ENCODE measurements around the gene RNASEH2B.

Gene RNASEH2B

DNA sequence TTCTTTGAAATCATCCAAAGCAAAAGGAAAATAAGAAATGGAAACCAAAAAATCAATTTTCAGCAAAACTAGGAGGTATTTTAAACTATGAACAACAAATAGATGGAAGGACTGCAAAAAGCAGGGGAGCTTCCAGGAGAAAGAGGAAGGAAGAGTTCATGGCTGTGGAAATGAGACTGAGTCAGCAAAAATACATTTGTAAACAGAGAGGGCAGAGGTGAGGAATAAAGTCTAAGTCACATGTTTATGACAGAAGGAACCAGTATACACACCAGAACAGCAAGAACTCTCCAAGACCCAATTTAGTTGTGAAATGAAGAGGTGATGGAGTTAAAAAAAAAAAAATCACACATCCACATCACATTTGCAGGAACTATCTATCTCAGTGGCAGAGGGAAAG lies 69.6 kb downstream of the RNASEH2B start:
- H3K4me1 ChIP-seq (ENCODE audit: low read depth, poor library complexity, severe bottlenecking): no peaks in the 10 kb centered on the region
- H3K36me3 ChIP-seq (ENCODE audit: insufficient read depth): no peaks in the 10 kb centered on the region
- no peak overlapping the region for H3K4me3 ChIP-seq (IDR thresholded peaks at IDR 0.05; ENCODE audit: insufficient read depth, low read depth, low read length)
- H3K79me2 ChIP-seq (ENCODE audit: insufficient read depth, low read depth): no peaks in the 10 kb centered on the region
- no peaks in the 10 kb centered on the region for H4K20me1 ChIP-seq (ENCODE audit: insufficient read depth)
- no peak overlapping the region for H3K27ac ChIP-seq
- H3K4me2 ChIP-seq: no peak overlapping the region
- no peaks in the 10 kb centered on the region for H3K27me3 ChIP-seq (ENCODE audit: insufficient read depth, low read depth)
- no peak overlapping the region for H3K9ac ChIP-seq
- TF ChIP-seq CTCF (conservative IDR thresholded peaks at IDR 0.05; ENCODE audit: low read depth, low read length): no peak
- no peak overlapping the region for H2AFZ ChIP-seq (ENCODE audit: low read depth)

- TF ChIP-seq CTCF (conservative IDR thresholded peaks at IDR 0.05; ENCODE audit: low read depth, low read length): no peak
- Histone ChIP-seq H3K27me3 (ENCODE audit: insufficient read depth, low read depth) (no peaks in the 10 kb centered on the region), H3K9ac (no peak overlapping the region), H3K4me3 (IDR thresholded peaks at IDR 0.05; ENCODE audit: insufficient read depth, low read depth, low read length) (no peak overlapping the region), H3K79me2 (ENCODE audit: insufficient read depth, low read depth) (no peaks in the 10 kb centered on the region), H3K27ac (no peak overlapping the region), H3K36me3 (ENCODE audit: insufficient read depth) (no peaks in the 10 kb centered on the region), H2AFZ (ENCODE audit: low read depth) (no peak overlapping the region), H3K4me1 (ENCODE audit: low read depth, poor library complexity, severe bottlenecking) (no peaks in the 10 kb centered on the region), H3K4me2 (no peak overlapping the region), H4K20me1 (ENCODE audit: insufficient read depth) (no peaks in the 10 kb centered on the region)
Observed at GRCh38 chr13:50981686-50982085, 72.1 kb downstream of the RNASEH2B start.

- Histone ChIP-seq H3K9ac (no peak overlapping the region), H3K36me3 (ENCODE audit: insufficient read depth) (no peaks in the 10 kb centered on the region), H2AFZ (ENCODE audit: low read depth) (no peak overlapping the region), H3K4me2 (no peak overlapping the region), H4K20me1 (ENCODE audit: insufficient read depth) (no peaks in the 10 kb centered on the region), H3K27me3 (ENCODE audit: insufficient read depth, low read depth) (no peaks in the 10 kb centered on the region), H3K4me1 (ENCODE audit: low read depth, poor library complexity, severe bottlenecking) (peaks cover 28% of the 10 kb centered on the region), H3K4me3 (IDR thresholded peaks at IDR 0.05; ENCODE audit: insufficient read depth, low read depth, low read length) (no peak overlapping the region), H3K27ac (no peak overlapping the region), H3K79me2 (ENCODE audit: insufficient read depth, low read depth) (no peaks in the 10 kb centered on the region)
- no peak for TF ChIP-seq CTCF (conservative IDR thresholded peaks at IDR 0.05; ENCODE audit: low read depth, low read length)
Observed at GRCh38 chr13:50989476-50989875, 79.9 kb downstream of the RNASEH2B start.

GRCh38 chr13:50990065-50990817 lies 80.7 kb downstream of the RNASEH2B start:
- Histone ChIP-seq H3K4me2 (no peak overlapping the region), H3K27ac (no peak overlapping the region), H3K27me3 (ENCODE audit: insufficient read depth, low read depth) (no peaks in the 10 kb centered on the region), H3K36me3 (ENCODE audit: insufficient read depth) (no peaks in the 10 kb centered on the region), H3K79me2 (ENCODE audit: insufficient read depth, low read depth) (no peaks in the 10 kb centered on the region), H3K4me3 (IDR thresholded peaks at IDR 0.05; ENCODE audit: insufficient read depth, low read depth, low read length) (no peak overlapping the region), H3K4me1 (ENCODE audit: low read depth, poor library complexity, severe bottlenecking) (peaks cover 28% of the 10 kb centered on the region), H3K9ac (no peak overlapping the region), H4K20me1 (ENCODE audit: insufficient read depth) (no peaks in the 10 kb centered on the region), H2AFZ (ENCODE audit: low read depth) (no peak overlapping the region)
- no peak for TF ChIP-seq CTCF (conservative IDR thresholded peaks at IDR 0.05; ENCODE audit: low read depth, low read length)
